Left lung (tissue), 10 donors: ENCODE results near the gene ACSL3. TPM values are rescaled to one million over a fixed set of nuclear protein-coding genes. Genes with fewer than 3 reads are reported as not detected.
A peak's percentile ranks its signal among the peaks of the same experiment; 100 is the strongest.

ENCODE experiments used
- ATAC-seq: fragments of 200-7000 bp; cut with Tn5 transposase; one replicate; pipeline ENCODE4 v1.9.1; 2020; ENCODE audit warnings: moderate library complexity
- DNase-seq, 4 donors: peaks; one replicate each; pipeline ENCODE4 v3.0.0-alpha.2; 2013 to 2020
- H3K27ac ChIP-seq, 2 donors: fragments of 200-600 bp; sonication (generic) in 1 of 2; one replicate each; pipeline versions ENCODE4 v1.5.0 to v1.8.0; 2020 to 2021
- H3K27me3 ChIP-seq, 2 donors: fragments of 200-600 bp; sonication (generic) in 1 of 2; one replicate each; pipeline versions ENCODE4 v1.5.0 to v1.8.0; 2020 to 2021
- H3K36me3 ChIP-seq, 2 donors: fragments of 200-600 bp; sonication (generic) in 1 of 2; one replicate each; pipeline versions ENCODE4 v1.5.0 to v1.8.0; 2020 to 2021
- H3K4me1 ChIP-seq, 2 donors: fragments of 200-600 bp; one replicate each; pipeline ENCODE4 v1.8.0; 2021
- H3K4me3 ChIP-seq, 2 donors: fragments of 200-600 bp; sonication (generic) in 1 of 2; one replicate each; pipeline versions ENCODE4 v1.5.0 to v1.8.0; 2020 to 2021; ENCODE audit warnings: mild to moderate bottlenecking in 1 of 2
- H3K9me3 ChIP-seq, 2 donors: fragments of 200-600 bp; sonication (generic) in 1 of 2; one replicate each; pipeline versions ENCODE4 v1.5.0 to v1.8.0; 2020 to 2021
- CTCF ChIP-seq, 2 donors: fragments of 200-600 bp; sonication (generic) in 1 of 2; IDR thresholded peaks; one replicate each; pipeline versions ENCODE4 v1.5.0 to v1.8.0; 2021; ENCODE audit warnings: antibody characterized with exemption in 2 of 2
- intact Hi-C, 2 donors: fragments of 100-400 bp; cut with DNase I; formaldehyde crosslinking; loops; one replicate each; pipeline versions ENCODE4 v1.11.2 to v1.14.2; 2022
- polyA plus RNA-seq, 6 donors: library from polyadenylated mRNA; unstranded; fragments of 120-200 nt; gene quantifications; one replicate each; pipeline ENCODE4 v1.2.1, GENCODE V29; 2013; ENCODE audit not compliant: insufficient read length in 6 of 6
- total RNA-seq, 2 donors: library from RNA; stranded (reverse); fragmentation: NEBNext Ultra II Directional; extraction: Animal tissue kit (Norgen Biotek cat#: 25700); gene quantifications; one replicate each; pipeline ENCODE4 v1.2.1, GENCODE V29; 2021
- donor health status: DM: no; HTN: yes; CAD: no.
- donor health status: DM: no; HTN: no; CAD: no.

The ACSL3 gene
- total and polyA plus RNA-seq, 8 donors: 55.1 to 102 (median 61.0) TPM

- Histone ChIP-seq H3K36me3 (no peaks in the 10 kb centered on the region), H3K4me1 (no peaks in the 10 kb centered on the region), H3K27ac (no peak overlapping the region), H3K27me3 (no peaks in the 10 kb centered on the region), H3K4me3 (no peak overlapping the region), H3K9me3 (no peaks in the 10 kb centered on the region)
- DNase-seq: no peak
- TF ChIP-seq CTCF (IDR thresholded peaks at IDR 0.05): no peak
- no peak for ATAC-seq
- intact Hi-C loops: no loop called here
Observed at GRCh38 chr2:222851956-222852617, 8.7 kb upstream of the ACSL3 start.

GRCh38 chr2:222854773-222855700 lies 5.8 kb upstream of the ACSL3 start:
- intact Hi-C loops: no loop called here
- peaks cover 6 to 9% of the 10 kb centered on the region in 2 donors for H3K4me1 ChIP-seq
- no peak for TF ChIP-seq CTCF (IDR thresholded peaks at IDR 0.05)
- H3K36me3 ChIP-seq: no peaks in the 10 kb centered on the region
- no peak overlapping the region for H3K27ac ChIP-seq
- no peaks in the 10 kb centered on the region for H3K9me3 ChIP-seq
- DNase-seq (no peak), ATAC-seq (no peak)
- H3K4me3 ChIP-seq: no peak overlapping the region
- no peaks in the 10 kb centered on the region for H3K27me3 ChIP-seq

GRCh38 chr2:222859786-222860612 lies 837 bp upstream of the ACSL3 start:
- Histone ChIP-seq H3K9me3 (no peaks in the 10 kb centered on the region), H3K27me3 (no peaks in the 10 kb centered on the region), H3K27ac (peak overlapping the region; percentile 98), H3K36me3 (no peaks in the 10 kb centered on the region), H3K4me3 (peak overlapping the region; percentile 84 to 85), H3K4me1 (peaks cover 19 to 44% of the 10 kb centered on the region in 2 donors)
- no peak for TF ChIP-seq CTCF (IDR thresholded peaks at IDR 0.05)
- ATAC-seq (peak; percentile 32), DNase-seq (peak in 2 of 4 donors; percentile 34 to 57)
- intact Hi-C loops: no loop called here

GRCh38 chr2:222861411-222862105 lies 722 bp downstream of the ACSL3 start:
- Histone ChIP-seq H3K4me3 (peak overlapping the region; percentile 84 to 85), H3K4me1 (peaks cover 27 to 59% of the 10 kb centered on the region in 2 donors), H3K9me3 (no peaks in the 10 kb centered on the region), H3K27me3 (no peaks in the 10 kb centered on the region), H3K27ac (peak overlapping the region; percentile 98), H3K36me3 (no peaks in the 10 kb centered on the region)
- no peak for TF ChIP-seq CTCF (IDR thresholded peaks at IDR 0.05)
- ATAC-seq (peak; percentile 42), DNase-seq (peak in 3 of 4 donors; percentile 34 to 89 (median 52))
- intact Hi-C loops: no loop called here
